Heart left ventricle (tissue), 13 donors: ENCODE measurements around the gene TRIM44.

ENCODE experiments used
- CTCF ChIP-seq, 12 donors: fragments of 200-600 bp; sonication (generic) in 4 of 12; IDR thresholded peaks; one replicate each; pipeline versions ENCODE4 v1.5.0 to v1.8.0; 2018 to 2022; ENCODE audit warnings: antibody characterized with exemption in 12 of 12, mild to moderate bottlenecking in 5 of 12
- POLR2A ChIP-seq, 2 donors: fragments of 450-650 bp; IDR thresholded peaks; one replicate each; pipeline ENCODE4 v1.6.1; 2017; ENCODE audit warnings: antibody characterized with exemption in 2 of 2, mild to moderate bottlenecking in 2 of 2, moderate library complexity in 2 of 2
- donor health status: ischemic (EF 13 %, LVEDD 7.1; RV severe dilation, severe dysfunction).
- donor health status: DM: no; HTN: yes; CAD: no.
- donor health status: DM: no; HTN: no; CAD: no.
- donor health status: ischemic (EF 25% LVEDD 6.9; RV normal size, moderate dysfunction).
- donor health status: ischemic (EF 25% LVEDD 5.7; RV mildly dilated, moderate dysfunction).
- donor health status: ischemic (EF 35%, LVEDD 5.7; RV mildly dilated, moderate dysfunction).
- donor health status: nonischemic (EF 11% LVEDD 7.7; RV severe dilation, severe dysfunction).
- donor health status: DM: yes; HTN: yes; CAD: no.
- donor health status: PGD.
- donor health status: ischemic (EF 29% LVEDD 5.4; RV normal size, mild dysfunction).
- donor health status: nonischemic (EF 23%, LVEDD 6.1; RV moderate dilation, normal function).

GRCh38 chr11:35661534-35661933, 1.0 kb upstream of the TRIM44 start:
- no peak for TF ChIP-seq CTCF (IDR thresholded peaks at IDR 0.05)
- no peak for TF ChIP-seq POLR2A (IDR thresholded peaks at IDR 0.05)
